Hepatocyte (in vitro differentiated cells): Measurements from ENCODE around the gene PDE8B. TPM values are rescaled to one million over a fixed set of nuclear protein-coding genes. Genes with fewer than 3 reads are reported as not detected.

Experiments used
- DNase-seq: peaks from one replicate; pipeline ENCODE4 v3.0.0-alpha.2; 2016; ENCODE audit warnings: low spot score
- H2AFZ ChIP-seq: fragments of 200-600 bp; sonication (generic); 2 replicates; pipeline ENCODE4 v1.6.0; 2016; ENCODE audit warnings: antibody characterized with exemption, mild to moderate bottlenecking
- H3K27ac ChIP-seq: fragments of 200-600 bp; sonication (generic); 2 replicates; pipeline ENCODE4 v1.5.1; 2016; ENCODE audit warnings: mild to moderate bottlenecking
- H3K27me3 ChIP-seq: fragments of 200-600 bp; sonication (generic); 2 replicates; pipeline ENCODE4 v1.6.1; 2016
- H3K36me3 ChIP-seq: fragments of 200-600 bp; sonication (generic); replicated peaks from 2 replicates; pipeline ENCODE4 v1.5.1; 2016; ENCODE audit warnings: low read depth; ENCODE audit not compliant: insufficient read depth
- H3K4me1 ChIP-seq: fragments of 200-600 bp; sonication (generic); 2 replicates; pipeline ENCODE4 v1.5.1; 2016; ENCODE audit warnings: mild to moderate bottlenecking, moderate library complexity; ENCODE audit not compliant: insufficient read depth
- H3K4me2 ChIP-seq: fragments of 200-600 bp; sonication (generic); 2 replicates; pipeline ENCODE4 v1.6.0; 2016
- H3K4me3 ChIP-seq: fragments of 200-600 bp; sonication (generic); 2 replicates; pipeline ENCODE4 v1.5.1; 2016; ENCODE audit warnings: mild to moderate bottlenecking
- H3K79me2 ChIP-seq: fragments of 200-600 bp; sonication (generic); 2 replicates; pipeline ENCODE4 v1.6.0; 2017; ENCODE audit warnings: mild to moderate bottlenecking
- H3K9me2 ChIP-seq: fragments of 200-600 bp; sonication (generic); replicated peaks from 2 replicates; pipeline ENCODE4 v1.6.0; 2017; ENCODE audit warnings: mild to moderate bottlenecking; ENCODE audit not compliant: insufficient read depth
- H3K9me3 ChIP-seq: fragments of 200-600 bp; sonication (generic); 2 replicates; pipeline ENCODE4 v1.5.1; 2016; ENCODE audit warnings: low read depth, mild to moderate bottlenecking
- H4K20me1 ChIP-seq: fragments of 200-600 bp; sonication (generic); 2 replicates; pipeline ENCODE4 v1.6.0; 2016; ENCODE audit warnings: mild to moderate bottlenecking; ENCODE audit not compliant: insufficient read depth, poor library complexity, severe bottlenecking
- EZH2 ChIP-seq: fragments of 200-600 bp; sonication (generic); IDR thresholded peaks from 2 replicates; pipeline ENCODE4 v1.6.1; 2016; ENCODE audit warnings: antibody characterized with exemption, mild to moderate bottlenecking, borderline replicate concordance
- EZH2phosphoT487 ChIP-seq: fragments of 200-600 bp; sonication (generic); IDR thresholded peaks from one replicate; pipeline ENCODE4 v1.6.1; 2018; ENCODE audit warnings: antibody characterized with exemption, mild to moderate bottlenecking, low read depth, moderate library complexity; ENCODE audit not compliant: unreplicated experiment, severe bottlenecking
- WGBS: methylation state at CpG from one replicate; pipeline ENCODE4 v1.1.6; 2016; ENCODE audit warnings: low lambda C conversion rate; ENCODE audit errors: missing lambda C conversion rate; 5-methylcytosine and 5-hydroxymethylcytosine counted together
- polyA plus RNA-seq: library from polyadenylated mRNA; unstranded; fragments of >200 nt; fragmentation: Nextera tagmentation; extraction: Ambion mirVana; gene quantifications from 2 replicates; pipeline ENCODE4 v1.2.1, GENCODE V29; 2016
- total RNA-seq: library from RNA; depleted of rRNA; stranded (reverse); fragments of >200 nt; gene quantifications from 2 replicates; pipeline ENCODE4 v1.2.3, GENCODE V29; 2014
- TF ChIP-seq, protein P1 (sequence below): fragments of 200-600 bp; sonication (generic); IDR thresholded peaks from 2 replicates; pipeline ENCODE4 v1.5.1; 2016; ENCODE audit warnings: antibody characterized with exemption, mild to moderate bottlenecking; ENCODE audit not compliant: poor library complexity

PDE8B gene
- total and polyA plus RNA-seq, 2 experiments from 2014 or later = 8.3 to 9.2 TPM

GRCh38 chr5:77167695-77168121, 42.8 kb upstream of the PDE8B start:
- Histone ChIP-seq H3K27ac (no peak overlapping the region), H3K79me2 (no peaks in the 10 kb centered on the region), H3K4me3 (no peak overlapping the region), H3K4me1 (peaks cover 17% of the 10 kb centered on the region), H2AFZ (no peak overlapping the region), H3K27me3 (no peaks in the 10 kb centered on the region), H3K9me2 (no peaks in the 10 kb centered on the region), H4K20me1 (no peaks in the 10 kb centered on the region), H3K4me2 (no peak overlapping the region), H3K9me3 (no peaks in the 10 kb centered on the region), H3K36me3 (no peaks in the 10 kb centered on the region)
- 81% methylated on average over 4 of the region's 4 CpGs for WGBS
- TF ChIP-seq EZH2phosphoT487 (no peak), EZH2 (no peak)
- TF ChIP-seq, protein P1, sequence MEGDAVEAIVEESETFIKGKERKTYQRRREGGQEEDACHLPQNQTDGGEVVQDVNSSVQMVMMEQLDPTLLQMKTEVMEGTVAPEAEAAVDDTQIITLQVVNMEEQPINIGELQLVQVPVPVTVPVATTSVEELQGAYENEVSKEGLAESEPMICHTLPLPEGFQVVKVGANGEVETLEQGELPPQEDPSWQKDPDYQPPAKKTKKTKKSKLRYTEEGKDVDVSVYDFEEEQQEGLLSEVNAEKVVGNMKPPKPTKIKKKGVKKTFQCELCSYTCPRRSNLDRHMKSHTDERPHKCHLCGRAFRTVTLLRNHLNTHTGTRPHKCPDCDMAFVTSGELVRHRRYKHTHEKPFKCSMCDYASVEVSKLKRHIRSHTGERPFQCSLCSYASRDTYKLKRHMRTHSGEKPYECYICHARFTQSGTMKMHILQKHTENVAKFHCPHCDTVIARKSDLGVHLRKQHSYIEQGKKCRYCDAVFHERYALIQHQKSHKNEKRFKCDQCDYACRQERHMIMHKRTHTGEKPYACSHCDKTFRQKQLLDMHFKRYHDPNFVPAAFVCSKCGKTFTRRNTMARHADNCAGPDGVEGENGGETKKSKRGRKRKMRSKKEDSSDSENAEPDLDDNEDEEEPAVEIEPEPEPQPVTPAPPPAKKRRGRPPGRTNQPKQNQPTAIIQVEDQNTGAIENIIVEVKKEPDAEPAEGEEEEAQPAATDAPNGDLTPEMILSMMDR = no peak
- no peak for DNase-seq

- peaks cover 23% of the 10 kb centered on the region for H3K4me1 ChIP-seq
- H3K4me2 ChIP-seq = peak overlapping the region; percentile 11
- peak overlapping the region; percentile 10 for H3K27ac ChIP-seq
- H3K27me3 ChIP-seq = no peaks in the 10 kb centered on the region
- H2AFZ ChIP-seq = no peak overlapping the region
- no peaks in the 10 kb centered on the region for H4K20me1 ChIP-seq
- H3K36me3 ChIP-seq = no peaks in the 10 kb centered on the region
- no peaks in the 10 kb centered on the region for H3K9me3 ChIP-seq
- WGBS = 73% methylated on average over 9 of the region's 9 CpGs
- no peaks in the 10 kb centered on the region for H3K79me2 ChIP-seq
- H3K4me3 ChIP-seq = no peak overlapping the region
- TF ChIP-seq, protein P1 = no peak
- TF ChIP-seq EZH2phosphoT487 (no peak), EZH2 (no peak)
- no peaks in the 10 kb centered on the region for H3K9me2 ChIP-seq
- peak; percentile 12 for DNase-seq
These were observed 42.2 kb upstream of the PDE8B start for GRCh38 chr5:77168161-77168878.

GRCh38 chr5:77168879-77169244, 41.6 kb upstream of the PDE8B start:
- WGBS = 58% methylated on average over 3 of the region's 3 CpGs
- H3K4me3 ChIP-seq = no peak overlapping the region
- H3K36me3 ChIP-seq = no peaks in the 10 kb centered on the region
- DNase-seq = peak; percentile 54
- H3K79me2 ChIP-seq = no peaks in the 10 kb centered on the region
- H4K20me1 ChIP-seq = no peaks in the 10 kb centered on the region
- H3K9me2 ChIP-seq = no peaks in the 10 kb centered on the region
- no peaks in the 10 kb centered on the region for H3K27me3 ChIP-seq
- no peaks in the 10 kb centered on the region for H3K9me3 ChIP-seq
- no peak for TF ChIP-seq EZH2phosphoT487
- TF ChIP-seq EZH2 = no peak
- TF ChIP-seq, protein P1 = no peak
- no peak overlapping the region for H2AFZ ChIP-seq
- H3K4me2 ChIP-seq = no peak overlapping the region
- peak overlapping the region; percentile 10 for H3K27ac ChIP-seq
- peaks cover 24% of the 10 kb centered on the region for H3K4me1 ChIP-seq
